HG03159 (cell line): ENCODE data around the gene ULK4.
"Not testable (repeated sequence)": the region's sequence is repeated elsewhere in the genome, so short reads cannot be mapped to it uniquely, and the experiment has no call there.

Experiments
- ATAC-seq: cut with Tn5 transposase; IDR thresholded peaks from one replicate; pipeline ENCODE4 v1.9.1; 2021; ENCODE audit warnings: mild to moderate bottlenecking, moderate library complexity; ENCODE audit not compliant: unreplicated experiment

Gene ULK4

DNA sequence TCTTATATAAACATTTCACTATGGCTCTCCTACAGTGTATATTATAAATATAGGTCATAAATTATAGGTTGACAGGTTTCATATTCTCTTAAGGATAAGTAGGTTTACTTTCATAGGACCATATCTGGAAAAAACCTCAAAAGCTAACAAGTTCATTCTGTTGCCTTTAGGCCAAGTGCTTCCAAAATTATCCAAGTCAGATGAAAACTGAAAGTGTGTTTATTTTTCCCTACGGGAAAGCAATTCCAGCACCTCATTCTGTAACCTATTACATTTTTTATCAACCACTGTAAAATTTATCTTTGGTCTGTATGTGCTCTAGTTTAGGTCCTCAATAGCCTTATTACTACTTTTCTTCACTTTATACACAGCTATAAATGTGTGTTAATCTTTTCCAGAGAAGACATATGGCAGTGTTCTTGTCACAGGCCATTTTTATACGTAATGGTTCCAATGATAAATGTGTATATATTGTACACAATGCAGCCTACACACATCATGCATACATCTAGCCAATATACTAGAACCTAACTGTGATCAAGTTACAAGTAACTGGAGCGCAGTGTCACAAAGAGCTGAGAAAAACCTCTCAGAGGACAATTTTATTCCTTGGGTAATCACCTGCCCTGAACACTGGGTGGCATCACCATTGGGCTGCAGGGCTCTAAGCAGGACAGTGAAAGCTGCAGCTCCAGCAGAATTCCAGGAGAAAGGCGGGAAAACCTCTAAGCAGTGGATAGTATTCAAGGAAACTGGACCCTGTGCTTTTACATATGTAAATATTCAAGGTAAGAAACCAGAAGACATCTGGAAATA is 511.3 kb downstream of the ULK4 start:
- no peak for ATAC-seq

DNA sequence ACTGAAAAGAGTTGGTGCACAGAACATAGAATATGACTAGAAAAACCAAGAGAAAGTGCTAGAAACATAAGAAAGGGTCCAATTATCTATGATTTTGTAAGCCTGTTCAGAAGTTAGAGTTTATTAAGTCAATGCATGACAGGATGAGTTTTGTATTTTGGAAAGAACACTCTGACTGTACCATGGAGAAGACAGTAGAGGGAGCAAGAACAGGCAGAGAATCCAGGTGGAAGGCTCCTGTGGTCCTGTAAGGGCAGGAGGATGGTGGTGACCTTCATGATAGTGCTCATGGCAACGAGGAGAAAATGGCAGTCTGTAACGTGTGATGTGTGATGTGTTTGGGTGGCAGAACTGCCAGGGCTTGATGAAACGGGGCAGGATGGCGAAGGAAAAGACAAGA is 513.5 kb downstream of the ULK4 start:
- no peak for ATAC-seq

DNA sequence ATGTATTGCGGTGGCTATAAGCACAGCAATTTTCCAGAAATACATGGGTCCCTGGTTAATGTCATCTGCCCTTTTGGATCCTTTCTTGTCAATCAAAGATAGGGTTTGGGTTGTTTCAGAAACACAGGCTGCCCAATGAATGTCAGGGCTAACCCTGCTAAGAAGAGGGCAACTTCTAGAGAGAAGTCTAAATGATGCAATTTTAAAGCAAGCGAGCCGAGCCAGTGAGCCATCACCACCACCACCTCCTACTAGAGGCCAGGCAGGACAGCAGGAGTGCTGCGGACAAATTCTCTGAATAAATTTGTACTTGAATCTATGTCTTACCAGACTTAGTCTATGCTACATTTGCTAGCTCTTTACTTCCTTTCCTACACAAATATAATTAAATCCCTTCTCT is 514.2 kb downstream of the ULK4 start:
- no peak for ATAC-seq

DNA sequence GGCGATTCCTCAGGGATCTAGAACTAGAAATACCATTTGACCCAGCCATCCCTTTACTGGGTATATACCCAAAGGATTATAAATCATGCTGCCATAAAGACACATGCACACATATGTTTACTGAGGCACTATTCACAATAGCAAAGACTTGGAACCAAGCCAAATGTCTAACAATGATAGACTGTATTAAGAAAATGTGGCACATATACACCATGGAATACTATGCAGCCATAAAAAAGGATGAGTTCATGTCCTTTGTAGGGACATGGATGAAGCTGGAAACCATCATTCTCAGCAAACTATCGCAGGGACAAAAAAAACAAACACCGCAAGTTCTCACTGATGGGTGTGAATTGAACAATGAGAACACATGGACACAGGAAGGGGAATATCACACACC is 515.6 kb downstream of the ULK4 start:
- ATAC-seq: not testable (repeated sequence)

DNA sequence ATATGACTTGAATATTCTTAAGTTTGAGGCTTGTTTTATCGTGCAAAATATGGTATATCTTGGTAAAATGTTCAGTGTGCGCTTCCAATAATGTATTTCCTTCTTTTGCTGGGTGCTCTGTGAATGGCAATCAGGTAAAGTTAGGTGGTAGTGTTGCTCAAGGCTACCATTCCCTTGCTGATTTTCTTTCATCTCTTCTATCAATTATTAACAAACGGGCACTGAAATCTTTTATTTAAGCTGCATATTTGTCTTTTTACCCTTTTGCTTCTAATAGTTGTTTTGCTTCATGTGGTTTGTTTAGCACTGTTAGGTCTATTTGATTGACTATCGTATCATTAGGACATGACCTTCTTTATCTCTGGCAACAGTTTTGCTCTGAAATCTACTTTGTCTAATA is 520.3 kb downstream of the ULK4 start:
- no peak for ATAC-seq

DNA sequence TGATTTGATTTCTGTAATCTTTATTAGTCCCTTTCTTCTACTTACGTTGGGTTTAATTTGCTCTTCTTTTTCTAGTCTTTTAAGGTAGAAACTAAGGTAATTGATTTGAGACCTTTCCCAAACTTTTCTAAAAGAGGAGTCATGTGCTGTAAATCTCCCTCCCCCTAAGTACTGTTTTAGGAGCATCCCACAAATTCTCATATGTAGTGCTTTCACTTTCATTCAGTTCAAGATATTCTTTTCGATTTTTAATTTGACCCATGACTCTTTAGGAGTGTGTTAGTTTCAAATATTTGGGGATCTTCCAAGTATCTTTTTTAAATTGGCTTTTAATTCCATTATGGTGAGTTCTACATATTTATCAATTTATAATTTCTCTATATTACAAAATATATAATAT is 520.8 kb downstream of the ULK4 start:
- ATAC-seq: no peak

DNA sequence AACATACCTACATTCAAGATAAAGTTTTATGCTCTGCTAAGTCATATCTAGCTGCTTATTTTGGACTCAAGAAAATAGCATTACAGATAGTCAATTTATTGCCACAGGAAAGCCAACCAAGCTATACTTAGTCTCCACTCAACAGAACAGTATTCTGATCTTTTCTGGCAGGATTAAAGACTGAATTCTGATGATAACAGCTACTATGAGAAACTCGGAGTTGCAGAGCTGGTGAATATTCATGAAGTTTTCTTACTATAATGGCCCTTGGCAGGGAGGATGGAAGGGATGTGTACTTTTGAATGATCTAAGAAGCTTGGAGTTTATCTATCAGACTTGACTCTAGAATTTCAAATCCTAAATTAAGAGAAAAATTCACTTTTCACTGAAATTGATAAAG is 524.9 kb downstream of the ULK4 start:
- ATAC-seq: no peak

DNA sequence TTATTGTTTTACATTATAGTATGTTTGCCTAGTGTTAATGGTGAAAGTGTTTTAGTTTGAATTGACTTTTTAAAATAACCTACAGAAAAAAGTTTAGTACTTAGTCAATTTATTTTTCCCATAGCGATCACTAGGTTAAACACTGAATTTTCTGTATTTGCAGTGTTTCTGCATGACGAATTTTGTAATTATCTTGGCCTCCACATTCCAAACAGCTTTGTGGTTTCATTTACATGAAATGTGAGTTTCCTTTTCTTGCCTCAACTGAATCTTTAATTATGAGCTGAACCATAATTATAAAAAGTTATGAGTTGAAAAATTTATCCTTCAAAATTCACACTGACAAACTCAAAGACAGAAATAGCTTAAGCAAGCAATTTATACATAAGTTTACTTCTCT is 527.1 kb downstream of the ULK4 start:
- ATAC-seq: no peak

DNA sequence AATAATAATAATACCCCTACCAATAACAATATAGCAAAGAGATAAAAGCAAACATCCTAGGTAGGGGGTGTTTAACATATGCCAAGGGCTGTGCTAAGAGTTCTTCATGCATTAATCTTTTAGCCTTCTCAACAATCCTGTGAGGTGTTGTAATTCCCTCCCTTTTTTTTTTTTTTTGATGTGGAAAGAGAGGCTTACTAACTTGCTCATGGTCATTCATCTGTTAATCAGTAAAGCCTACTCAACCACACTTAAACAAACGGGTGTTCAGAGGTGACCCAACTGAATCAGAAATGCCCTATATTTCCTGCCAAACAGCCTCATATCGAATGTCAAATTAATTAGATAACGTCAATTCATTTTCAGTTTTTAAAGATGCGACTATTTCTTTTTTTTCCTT is 530.5 kb downstream of the ULK4 start:
- no peak for ATAC-seq

DNA sequence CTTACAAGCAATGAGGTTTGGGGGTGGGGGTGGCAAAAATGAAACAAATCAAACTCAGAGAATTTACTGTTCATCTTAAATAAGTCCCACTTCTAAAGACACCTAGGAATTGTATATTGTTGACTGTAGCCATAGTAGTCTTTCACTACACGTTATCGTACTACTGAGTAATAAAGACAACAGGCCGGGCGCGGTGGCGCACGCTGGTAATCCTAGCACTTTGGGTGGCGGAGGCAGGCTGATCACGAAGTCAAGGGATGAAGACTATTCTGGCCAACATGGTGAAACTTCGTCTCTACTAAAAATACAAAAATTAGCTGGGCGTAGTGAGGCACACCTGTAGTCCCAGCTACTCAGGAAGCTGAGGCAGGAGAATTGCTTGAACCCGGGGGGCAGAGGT is 531.0 kb downstream of the ULK4 start:
- no peak for ATAC-seq

DNA sequence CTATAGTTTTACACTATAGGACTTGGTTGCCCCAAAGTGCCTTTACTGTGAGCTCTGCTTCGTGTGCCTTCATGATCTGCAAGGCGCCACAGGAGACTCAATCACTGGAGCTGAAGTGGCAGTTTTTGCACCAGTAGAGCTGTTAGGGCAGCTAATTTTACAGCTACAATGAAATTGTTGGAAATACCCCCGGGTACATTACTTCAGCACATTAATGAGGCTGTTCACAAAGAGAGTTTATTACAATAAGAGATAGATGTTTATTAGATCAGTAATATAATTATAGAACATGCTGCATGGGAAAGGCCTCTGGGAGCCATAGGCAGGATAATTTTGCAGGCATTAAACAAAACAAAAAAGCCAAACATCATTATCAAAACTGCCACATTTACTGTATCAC is 531.5 kb downstream of the ULK4 start:
- no peak for ATAC-seq

DNA sequence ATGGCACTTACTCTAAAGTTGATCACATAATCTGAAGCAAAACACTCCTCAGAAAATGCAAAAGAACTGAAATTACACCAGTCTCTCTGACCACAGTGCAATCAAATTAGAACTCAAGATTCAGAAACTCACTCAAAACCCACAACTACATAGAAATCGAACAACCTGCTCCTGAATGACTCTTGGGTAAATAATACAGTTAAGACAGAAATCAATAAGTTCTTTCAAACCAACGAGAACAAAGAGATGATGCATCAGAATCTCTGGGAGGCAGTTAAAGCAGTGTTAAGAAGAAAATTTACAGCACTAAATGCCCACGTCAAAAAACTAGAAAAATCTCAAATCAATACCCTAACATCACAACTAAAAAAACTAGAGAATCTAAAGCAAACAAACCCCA is 535.4 kb downstream of the ULK4 start:
- no peak for ATAC-seq

DNA sequence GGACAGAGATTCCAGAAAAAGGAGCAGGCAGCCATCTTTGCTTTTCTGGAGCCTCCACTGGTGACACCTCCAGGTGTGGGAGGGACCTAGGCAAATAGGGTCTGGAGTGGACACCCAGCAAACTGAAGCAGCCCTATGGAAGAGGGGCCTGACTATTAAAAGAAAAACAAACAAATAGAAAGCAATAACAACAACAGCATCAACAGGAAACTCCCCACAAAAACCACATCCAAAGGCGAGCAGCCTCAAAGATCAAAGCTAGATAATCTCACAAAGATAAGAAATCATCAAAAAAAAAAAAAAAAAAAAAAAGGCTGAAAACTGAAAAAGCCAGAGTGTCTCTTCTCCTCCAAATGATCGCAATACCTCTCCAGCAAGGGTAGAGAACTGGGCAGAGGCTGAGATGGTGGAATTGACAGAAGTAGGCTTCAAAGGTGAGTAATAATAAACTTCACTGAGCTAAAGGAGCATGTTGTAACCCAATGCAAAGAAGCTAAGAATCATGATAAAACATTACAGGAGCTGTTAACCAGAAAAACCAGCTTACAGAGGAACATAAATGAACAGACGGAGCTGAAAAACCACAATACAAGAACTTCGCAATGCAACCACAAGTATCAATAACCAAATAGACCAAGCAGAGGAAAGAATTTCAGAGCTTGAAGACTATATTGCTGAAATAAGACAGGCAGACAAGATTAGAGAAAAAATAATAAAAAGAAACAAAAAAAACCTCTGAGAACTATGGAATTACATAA is 537.2 kb downstream of the ULK4 start:
- no peak for ATAC-seq

DNA sequence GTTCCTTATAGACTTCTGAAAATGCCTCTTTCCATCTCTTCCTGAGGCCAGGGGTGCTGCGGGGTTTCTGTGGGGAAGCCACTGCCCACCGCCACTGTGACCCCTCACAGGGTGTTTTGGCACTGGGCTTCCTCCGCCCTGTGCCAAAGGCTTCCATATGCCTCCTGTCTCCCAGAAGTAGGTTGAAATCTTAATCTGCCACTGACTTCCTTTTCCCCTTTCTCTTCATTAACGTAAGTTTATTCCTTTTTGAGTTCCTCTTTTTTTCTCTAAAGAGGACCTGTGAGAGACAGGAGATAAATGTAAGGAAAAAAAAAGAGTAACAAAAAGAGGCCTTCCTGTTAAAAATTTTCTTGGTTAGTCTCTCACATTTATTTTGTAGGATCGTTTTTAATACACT is 542.1 kb downstream of the ULK4 start:
- ATAC-seq: no peak

DNA sequence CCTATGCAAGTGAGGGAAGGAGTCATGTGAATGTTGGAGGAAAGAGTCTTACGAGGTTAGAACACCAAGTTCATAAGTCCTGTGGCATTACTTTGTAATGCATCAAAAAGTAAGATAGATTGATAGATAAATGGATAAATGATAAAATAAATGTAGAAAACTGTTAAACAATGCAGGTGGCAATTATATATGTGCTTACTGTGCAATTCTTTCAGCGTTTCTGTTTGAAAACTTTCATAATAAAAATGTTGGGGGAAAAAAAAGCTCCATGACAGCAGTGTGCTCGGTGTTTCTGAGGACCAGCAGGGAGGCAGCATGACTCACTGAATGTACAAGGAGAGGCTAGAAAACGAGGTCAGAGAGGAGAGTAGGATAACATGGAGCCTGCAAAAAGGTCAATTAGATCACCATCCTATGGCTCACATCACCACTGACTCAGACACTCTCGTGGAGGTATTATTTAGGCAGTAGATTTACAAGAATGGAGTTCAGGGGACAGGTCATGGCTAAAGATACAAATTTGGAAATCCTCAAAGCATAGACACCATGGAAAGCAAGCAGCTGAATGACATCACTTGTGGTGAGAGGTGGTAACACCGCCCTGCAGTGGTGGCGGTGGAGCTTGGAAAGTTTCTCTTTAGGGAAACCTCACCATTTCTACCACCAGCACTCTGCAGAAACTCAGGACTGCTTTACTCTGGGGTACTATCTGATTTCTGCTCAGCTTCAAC is 542.8 kb downstream of the ULK4 start:
- no peak for ATAC-seq

DNA sequence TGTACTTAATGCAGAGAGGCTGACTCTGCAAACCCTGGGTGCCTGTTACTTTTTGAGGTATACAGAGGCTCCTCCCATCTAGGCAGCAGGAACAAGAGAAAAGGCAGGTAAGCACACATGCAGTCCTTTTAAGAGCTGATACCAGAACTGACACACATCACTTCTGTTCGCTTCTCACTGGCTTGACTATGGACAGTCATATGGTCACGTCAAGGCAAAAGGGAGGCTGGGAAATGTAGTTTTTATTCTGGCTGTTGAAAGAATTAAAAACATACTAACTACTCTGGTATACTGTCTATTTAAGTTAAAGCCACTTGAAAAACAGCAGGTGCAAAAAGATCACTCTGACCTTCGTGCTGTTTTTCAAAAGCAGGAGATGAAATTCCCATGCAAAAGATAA is 544.3 kb downstream of the ULK4 start:
- ATAC-seq: no peak

DNA sequence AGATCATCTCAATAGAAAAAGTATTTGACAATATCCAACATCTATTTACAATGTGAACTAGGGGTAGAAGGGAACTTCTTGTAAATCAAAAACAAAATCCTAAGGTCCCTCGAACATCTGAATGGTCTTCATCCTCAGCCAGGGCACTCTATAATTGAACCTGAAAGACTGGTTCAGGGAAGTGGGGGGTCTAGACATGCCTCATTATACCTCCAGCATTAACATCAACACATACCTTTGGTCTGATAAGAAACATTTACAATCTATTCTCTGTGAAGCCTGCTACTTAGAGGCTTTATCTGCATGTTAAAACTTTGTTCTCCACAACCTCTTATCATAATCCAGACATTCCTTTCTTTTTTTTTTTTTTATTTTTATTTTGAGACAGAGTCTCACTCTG is 550.8 kb downstream of the ULK4 start:
- no peak for ATAC-seq

DNA sequence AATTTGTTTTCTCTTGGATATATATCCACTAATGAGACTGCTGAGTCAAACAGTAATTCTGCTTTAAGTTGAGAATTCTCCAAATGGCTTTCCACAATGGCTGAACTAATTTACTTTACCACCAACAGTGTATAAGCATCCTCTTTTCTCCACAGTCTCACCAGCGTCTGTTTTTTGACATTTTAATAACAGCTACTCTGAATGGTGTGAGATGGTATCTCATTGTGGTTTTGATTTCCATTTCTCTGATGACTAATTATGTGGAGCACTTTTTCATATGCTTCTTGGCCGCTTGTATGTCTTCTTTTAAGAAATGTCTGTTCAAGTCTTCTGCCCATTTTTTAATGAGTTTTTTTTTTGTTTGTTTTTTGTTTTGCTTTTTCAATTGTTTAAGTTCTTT is 556.4 kb downstream of the ULK4 start:
- no peak for ATAC-seq

DNA sequence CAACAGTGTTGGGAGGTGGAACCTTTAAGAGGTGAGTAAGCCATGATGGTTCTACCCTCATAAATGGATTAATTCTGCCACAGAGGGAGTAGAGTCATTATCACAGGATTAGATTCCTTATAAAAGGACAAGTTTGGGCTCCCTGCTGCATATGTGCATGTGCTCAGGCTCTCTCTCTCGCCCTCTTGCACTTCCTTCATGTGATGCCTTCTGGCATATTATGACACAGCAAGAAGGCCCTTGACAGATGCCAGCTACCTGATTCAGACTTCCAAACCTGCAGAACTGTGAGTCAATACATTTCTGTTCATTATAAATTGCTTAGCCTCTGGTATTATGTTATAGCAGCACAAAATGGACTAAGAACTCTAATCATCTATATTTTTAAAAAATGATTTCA is 557.3 kb downstream of the ULK4 start:
- no peak for ATAC-seq

DNA sequence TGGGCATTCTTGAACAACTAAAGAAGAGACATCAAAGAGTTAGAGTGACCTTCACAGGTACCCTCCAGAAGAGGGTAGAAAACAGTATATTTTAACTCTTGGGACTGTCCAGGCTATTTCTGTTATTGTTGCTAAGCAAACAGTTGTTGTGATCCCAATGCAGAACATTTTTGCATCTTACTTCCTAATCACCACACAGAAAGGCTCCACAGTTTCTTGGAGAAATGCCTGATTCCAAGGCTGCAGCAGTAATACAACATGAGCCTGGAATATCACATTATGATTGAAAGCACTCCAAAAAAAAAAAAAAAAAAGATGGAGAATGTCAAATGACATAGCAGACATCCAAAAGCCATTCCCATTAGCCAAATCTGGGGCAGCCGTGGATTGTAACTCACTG is 567.0 kb downstream of the ULK4 start:
- no peak for ATAC-seq

DNA sequence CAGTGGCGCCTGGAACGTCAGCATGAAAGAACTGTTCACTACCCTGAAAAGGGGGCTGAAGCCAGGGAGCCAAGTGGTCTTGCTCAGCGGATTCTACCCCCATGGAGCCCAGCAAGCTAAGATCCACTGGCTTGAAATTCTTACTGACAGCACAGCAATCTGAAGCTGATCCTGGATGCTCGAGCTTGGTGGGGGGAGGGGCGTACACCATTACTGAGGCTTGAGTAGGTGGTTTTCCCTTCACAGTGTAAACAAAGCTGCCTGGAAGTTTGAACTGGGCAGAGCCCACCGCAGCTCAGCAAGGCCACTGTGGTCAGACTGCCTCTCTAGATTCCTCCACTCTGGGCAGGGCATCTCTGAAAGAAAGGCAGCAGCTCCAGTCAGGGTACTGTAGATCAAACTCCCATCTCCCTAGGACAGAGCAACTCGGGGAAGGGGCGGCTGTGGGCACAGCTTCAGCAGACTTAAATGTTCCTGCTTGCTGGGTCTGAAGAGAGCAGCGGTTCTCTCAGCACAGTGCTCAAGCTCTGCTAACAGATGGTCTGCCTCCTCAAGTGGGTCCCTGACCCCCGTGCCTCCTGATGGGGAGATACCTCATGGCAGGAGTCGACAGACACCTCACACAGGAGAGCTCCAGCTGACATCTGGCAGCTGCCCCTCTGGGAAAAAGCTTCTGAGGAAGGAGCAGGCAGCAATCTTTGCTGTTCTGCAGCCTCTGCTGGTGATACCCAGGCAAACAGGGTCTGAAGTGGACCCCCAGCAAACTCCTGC is 591.0 kb downstream of the ULK4 start:
- not testable (repeated sequence) for ATAC-seq
